H1 (cell line): ENCODE results near the gene HTR3A.

Source experiments
- MAFK ChIP-seq: IDR thresholded peaks from 2 replicates; pipeline ENCODE4 v1.6.1; 2012; ENCODE audit warnings: low read depth, mild to moderate bottlenecking, improper control_type of control experiment, low read length
- SIN3A ChIP-seq, 2 experiments: IDR thresholded peaks in 1 of 2; conservative IDR thresholded peaks in 1 of 2; 2 replicates each; pipeline ENCODE4 v1.6.1; 2011 to 2012; ENCODE audit warnings: low read length in 2 of 2, improper control_type of control experiment in 1 of 2, low read depth in 1 of 2, mild to moderate bottlenecking in 1 of 2
- ZNF274 ChIP-seq: IDR thresholded peaks from 2 replicates; pipeline ENCODE4 v1.7.0; 2012; ENCODE audit warnings: low read length, borderline replicate concordance; ENCODE audit errors: extremely low read depth
- TF ChIP-seq, protein P1 (sequence below): IDR thresholded peaks from 2 replicates; pipeline ENCODE4 v1.6.1; 2012; ENCODE audit warnings: inconsistent platforms
- TF ChIP-seq, protein P2 (sequence below), 3 experiments: IDR thresholded peaks; 1 replicate in 2 of 3; 2 replicates in 1 of 3; pipeline versions ENCODE4 v1.5.1 to v1.6.1; 2011; ENCODE audit warnings: low read length in 3 of 3, mild to moderate bottlenecking in 3 of 3, inconsistent platforms in 2 of 3, low read depth in 1 of 3, moderate library complexity in 1 of 3; ENCODE audit not compliant: insufficient read depth in 1 of 3; ENCODE audit errors: control extremely low read depth in 1 of 3

DNA sequence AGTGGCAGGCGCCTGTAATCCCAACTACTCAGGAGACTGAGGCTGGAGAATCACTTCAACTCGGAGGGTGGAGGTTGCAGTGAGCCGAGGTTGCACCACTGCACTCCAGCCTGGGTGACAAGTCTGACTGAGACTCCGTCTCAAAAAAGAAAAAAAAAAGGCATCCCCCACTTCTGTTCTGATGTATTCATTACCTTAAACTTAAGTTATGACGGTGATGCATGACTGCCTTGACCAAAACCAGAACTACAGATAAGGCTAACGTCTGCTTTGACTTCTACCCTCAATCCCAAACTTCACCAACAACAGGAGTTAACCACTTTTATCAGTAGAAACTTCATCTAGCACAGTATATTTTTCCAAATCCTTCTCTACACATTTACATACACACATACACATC lies 9.9 kb downstream of the HTR3A start:
- TF ChIP-seq ZNF274 (no peak), MAFK (no peak), SIN3A (conservative IDR thresholded peaks at IDR 0.05 in 1 of 2, IDR thresholded peaks at IDR 0.05 in 1 of 2; ENCODE audit: low read depth in 1 of 2, low read length in 2 of 2) (no peak)
- TF ChIP-seq, protein P1, sequence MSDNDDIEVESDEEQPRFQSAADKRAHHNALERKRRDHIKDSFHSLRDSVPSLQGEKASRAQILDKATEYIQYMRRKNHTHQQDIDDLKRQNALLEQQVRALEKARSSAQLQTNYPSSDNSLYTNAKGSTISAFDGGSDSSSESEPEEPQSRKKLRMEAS: no peak
- TF ChIP-seq, protein P2, sequence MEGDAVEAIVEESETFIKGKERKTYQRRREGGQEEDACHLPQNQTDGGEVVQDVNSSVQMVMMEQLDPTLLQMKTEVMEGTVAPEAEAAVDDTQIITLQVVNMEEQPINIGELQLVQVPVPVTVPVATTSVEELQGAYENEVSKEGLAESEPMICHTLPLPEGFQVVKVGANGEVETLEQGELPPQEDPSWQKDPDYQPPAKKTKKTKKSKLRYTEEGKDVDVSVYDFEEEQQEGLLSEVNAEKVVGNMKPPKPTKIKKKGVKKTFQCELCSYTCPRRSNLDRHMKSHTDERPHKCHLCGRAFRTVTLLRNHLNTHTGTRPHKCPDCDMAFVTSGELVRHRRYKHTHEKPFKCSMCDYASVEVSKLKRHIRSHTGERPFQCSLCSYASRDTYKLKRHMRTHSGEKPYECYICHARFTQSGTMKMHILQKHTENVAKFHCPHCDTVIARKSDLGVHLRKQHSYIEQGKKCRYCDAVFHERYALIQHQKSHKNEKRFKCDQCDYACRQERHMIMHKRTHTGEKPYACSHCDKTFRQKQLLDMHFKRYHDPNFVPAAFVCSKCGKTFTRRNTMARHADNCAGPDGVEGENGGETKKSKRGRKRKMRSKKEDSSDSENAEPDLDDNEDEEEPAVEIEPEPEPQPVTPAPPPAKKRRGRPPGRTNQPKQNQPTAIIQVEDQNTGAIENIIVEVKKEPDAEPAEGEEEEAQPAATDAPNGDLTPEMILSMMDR (IDR thresholded peaks at IDR 0.05; ENCODE audit: control extremely low read depth in 1 of 3, insufficient read depth in 1 of 3, low read depth in 1 of 3, low read length in 3 of 3): no peak
